Fibroblast of lung (primary cell): ENCODE data around the gene TOP1. TPM values are rescaled to one million over a fixed set of nuclear protein-coding genes. Genes with fewer than 3 reads are reported as not detected.

Experiments
- DNase-seq, 2 donors: peaks; one replicate each; pipeline versions ENCODE4 v3.0.0 to v3.0.0-alpha.2; 2010; ENCODE audit warnings: low read depth in 2 of 2
- H2AFZ ChIP-seq: 2 replicates; pipeline ENCODE4 v1.5.1; 2012; ENCODE audit warnings: low read length, control low read depth, inconsistent platforms
- H3K27ac ChIP-seq: 2 replicates; pipeline ENCODE4 v1.5.1; 2011; ENCODE audit warnings: low read length, control low read depth; ENCODE audit not compliant: insufficient read depth
- H3K27me3 ChIP-seq: 2 replicates; pipeline ENCODE4 v1.5.1; 2011; ENCODE audit warnings: mild to moderate bottlenecking, low read length; ENCODE audit not compliant: control insufficient read depth, insufficient read depth
- H3K36me3 ChIP-seq: 2 replicates; pipeline ENCODE4 v1.5.1; 2011; ENCODE audit warnings: low read length; ENCODE audit not compliant: control insufficient read depth, insufficient read depth
- H3K4me1 ChIP-seq: 2 replicates; pipeline ENCODE4 v1.5.1; 2011; ENCODE audit warnings: low read length; ENCODE audit not compliant: control insufficient read depth, insufficient read depth; ENCODE audit errors: extremely low read depth
- H3K4me2 ChIP-seq: 2 replicates; pipeline ENCODE4 v1.5.1; 2011; ENCODE audit warnings: low read length, control low read depth; ENCODE audit not compliant: insufficient read depth; ENCODE audit errors: extremely low read depth
- H3K4me3 ChIP-seq, 4 experiments: fragments of 200-600 bp in 1 of 4; sonication (generic) in 1 of 4; replicated peaks in 1 of 4; 2 replicates each; pipeline ENCODE4 v1.5.1; 2011 to 2016; ENCODE audit warnings: low read length in 4 of 4, low read depth in 3 of 4, mild to moderate bottlenecking in 3 of 4, control low read depth in 2 of 4, inconsistent platforms in 1 of 4, mixed read lengths in 1 of 4; ENCODE audit not compliant: insufficient read depth in 1 of 4; ENCODE audit errors: control extremely low read depth in 1 of 4
- H3K79me2 ChIP-seq: 2 replicates; pipeline ENCODE4 v1.5.1; 2012; ENCODE audit warnings: mild to moderate bottlenecking, low read length, inconsistent platforms; ENCODE audit not compliant: control insufficient read depth, insufficient read depth
- H3K9ac ChIP-seq: 2 replicates; pipeline ENCODE4 v1.5.1; 2011; ENCODE audit warnings: mild to moderate bottlenecking, low read length, control low read depth; ENCODE audit not compliant: insufficient read depth
- H3K9me3 ChIP-seq: 2 replicates; pipeline ENCODE4 v1.5.1; 2012; ENCODE audit warnings: low read depth, low read length; ENCODE audit not compliant: control insufficient read depth, insufficient read depth
- H4K20me1 ChIP-seq: 2 replicates; pipeline ENCODE4 v1.5.1; 2011; ENCODE audit warnings: low read length; ENCODE audit not compliant: control insufficient read depth, insufficient read depth; ENCODE audit errors: extremely low read depth
- EZH2 ChIP-seq: IDR thresholded peaks from 2 replicates; pipeline ENCODE4 v1.5.1; 2012; ENCODE audit warnings: low read length, control low read depth, mild to moderate bottlenecking; ENCODE audit errors: missing control alignments
- polyA plus RNA-seq, 2 donors: library from polyadenylated mRNA; depleted of rRNA in 1 of 2; stranded (reverse) in 1 of 2; unstranded in 1 of 2; fragments of >200 nt; gene quantifications; 2 replicates each; pipeline ENCODE4 v1.2.1, GENCODE V29; 2011 to 2012; ENCODE audit warnings: missing spikeins in 1 of 2
- total RNA-seq: library from RNA; depleted of rRNA; stranded (reverse); fragments of >200 nt; gene quantifications from 2 replicates; pipeline ENCODE4 v1.2.1, GENCODE V29; 2014
- TF ChIP-seq, protein P1 (sequence below), 2 donors: IDR thresholded peaks in 1 of 2; conservative IDR thresholded peaks in 1 of 2; 1 replicate in 1 of 2; 2 replicates in 1 of 2; pipeline ENCODE4 v1.5.1; 2011 to 2012; ENCODE audit warnings: low read length in 2 of 2, control low read depth in 1 of 2, inconsistent platforms in 1 of 2, low read depth in 1 of 2, mild to moderate bottlenecking in 1 of 2

Gene TOP1
- total and polyA plus RNA-seq, 2 donors (not counting 1 experiment from before 2014, with no cell fraction given): 18.4 to 35.3 TPM

DNA sequence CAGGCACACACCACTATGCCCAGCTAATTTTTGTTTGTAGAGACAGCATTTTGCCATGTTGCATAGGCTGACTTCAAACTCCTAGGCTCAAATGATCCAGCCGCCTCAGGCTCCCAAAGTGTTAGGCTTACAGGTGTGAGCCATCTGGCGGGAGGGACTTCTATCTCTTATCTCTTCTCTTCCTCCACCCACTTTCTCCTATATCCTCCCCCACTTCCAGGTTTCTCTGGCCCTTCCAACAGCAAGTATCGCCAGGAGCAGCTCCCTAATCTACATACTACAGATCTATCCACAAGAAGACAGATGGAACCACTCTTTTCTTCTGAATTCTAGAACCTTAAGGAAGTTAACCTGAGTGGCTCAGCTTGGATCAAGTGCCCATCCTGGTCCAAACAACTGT lies 5.1 kb upstream of the TOP1 start:
- TF ChIP-seq EZH2: no peak
- TF ChIP-seq, protein P1, sequence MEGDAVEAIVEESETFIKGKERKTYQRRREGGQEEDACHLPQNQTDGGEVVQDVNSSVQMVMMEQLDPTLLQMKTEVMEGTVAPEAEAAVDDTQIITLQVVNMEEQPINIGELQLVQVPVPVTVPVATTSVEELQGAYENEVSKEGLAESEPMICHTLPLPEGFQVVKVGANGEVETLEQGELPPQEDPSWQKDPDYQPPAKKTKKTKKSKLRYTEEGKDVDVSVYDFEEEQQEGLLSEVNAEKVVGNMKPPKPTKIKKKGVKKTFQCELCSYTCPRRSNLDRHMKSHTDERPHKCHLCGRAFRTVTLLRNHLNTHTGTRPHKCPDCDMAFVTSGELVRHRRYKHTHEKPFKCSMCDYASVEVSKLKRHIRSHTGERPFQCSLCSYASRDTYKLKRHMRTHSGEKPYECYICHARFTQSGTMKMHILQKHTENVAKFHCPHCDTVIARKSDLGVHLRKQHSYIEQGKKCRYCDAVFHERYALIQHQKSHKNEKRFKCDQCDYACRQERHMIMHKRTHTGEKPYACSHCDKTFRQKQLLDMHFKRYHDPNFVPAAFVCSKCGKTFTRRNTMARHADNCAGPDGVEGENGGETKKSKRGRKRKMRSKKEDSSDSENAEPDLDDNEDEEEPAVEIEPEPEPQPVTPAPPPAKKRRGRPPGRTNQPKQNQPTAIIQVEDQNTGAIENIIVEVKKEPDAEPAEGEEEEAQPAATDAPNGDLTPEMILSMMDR (conservative IDR thresholded peaks at IDR 0.05 in 1 of 2, IDR thresholded peaks at IDR 0.05 in 1 of 2; ENCODE audit: low read depth in 1 of 2, low read length in 2 of 2): no peak
- H2AFZ ChIP-seq: no peak overlapping the region
- DNase-seq: no peak

GRCh38 chr20:41027366-41027765 lies 1.3 kb upstream of the TOP1 start:
- no peak for DNase-seq
- Histone ChIP-seq H3K4me2 (no peak overlapping the region), H3K27ac (no peak overlapping the region), H3K27me3 (no peaks in the 10 kb centered on the region), H4K20me1 (no peaks in the 10 kb centered on the region), H3K4me1 (peaks cover 9% of the 10 kb centered on the region), H3K9me3 (no peaks in the 10 kb centered on the region), H3K4me3 (no peak overlapping the region), H3K79me2 (peaks cover 36% of the 10 kb centered on the region), H3K36me3 (no peaks in the 10 kb centered on the region), H2AFZ (no peak overlapping the region), H3K9ac (no peak overlapping the region)
- TF ChIP-seq, protein P1 (conservative IDR thresholded peaks at IDR 0.05 in 1 of 2, IDR thresholded peaks at IDR 0.05 in 1 of 2; ENCODE audit: low read depth in 1 of 2, low read length in 2 of 2): no peak
- TF ChIP-seq EZH2: no peak

More for the DNA sequence above, 5.1 kb upstream of the TOP1 start:
- no peak overlapping the region for H3K4me3 ChIP-seq
- no peak overlapping the region for H3K9ac ChIP-seq
- H3K36me3 ChIP-seq: no peaks in the 10 kb centered on the region
- no peak overlapping the region for H3K4me2 ChIP-seq
- H4K20me1 ChIP-seq: no peaks in the 10 kb centered on the region
- no peak overlapping the region for H3K27ac ChIP-seq
- H3K27me3 ChIP-seq: no peaks in the 10 kb centered on the region
- H3K9me3 ChIP-seq: no peaks in the 10 kb centered on the region
- H3K79me2 ChIP-seq: no peaks in the 10 kb centered on the region
- H3K4me1 ChIP-seq: peaks cover 2% of the 10 kb centered on the region

GRCh38 chr20:41027872-41028358 lies 707 bp upstream of the TOP1 start:
- Histone ChIP-seq H3K27ac (peak overlapping the region; percentile 58), H2AFZ (no peak overlapping the region)
- no peak for TF ChIP-seq EZH2
- TF ChIP-seq, protein P1 (conservative IDR thresholded peaks at IDR 0.05 in 1 of 2, IDR thresholded peaks at IDR 0.05 in 1 of 2; ENCODE audit: low read depth in 1 of 2, low read length in 2 of 2): no peak

More at GRCh38 chr20:41027872-41028358, 707 bp upstream of the TOP1 start:
- Histone ChIP-seq H3K4me2 (peak overlapping the region; percentile 78), H3K79me2 (peaks cover 42% of the 10 kb centered on the region), H3K36me3 (no peaks in the 10 kb centered on the region), H4K20me1 (no peaks in the 10 kb centered on the region), H3K4me3 (peak overlapping the region; percentile 23 to 57 (median 52)), H3K9me3 (no peaks in the 10 kb centered on the region), H3K27me3 (no peaks in the 10 kb centered on the region), H3K4me1 (peaks cover 9% of the 10 kb centered on the region), H3K9ac (peak overlapping the region; percentile 48)
- no peak for DNase-seq
